ENCODE results near the gene CCDC171. TPM values are rescaled to one million over a fixed set of nuclear protein-coding genes. Genes with fewer than 3 reads are reported as not detected.

CCDC171 gene
- total RNA-seq, 1 experiment from 2014 or later: 1.6 TPM

- H3K4me1 Mint-ChIP-seq (ENCODE audit: low read depth, unreplicated experiment): no peaks in the 10 kb centered on the region
- no peaks in the 10 kb centered on the region for H3K36me3 Mint-ChIP-seq (ENCODE audit: insufficient read depth, unreplicated experiment)
- no peaks in the 10 kb centered on the region for H3K9me3 Mint-ChIP-seq (ENCODE audit: unreplicated experiment)
- H3K36me3 ChIP-seq (ENCODE audit: control insufficient read depth, insufficient read depth, low read length): no peaks in the 10 kb centered on the region
- H3K4me3 ChIP-seq (ENCODE audit: low read depth, low read length): no peak overlapping the region
- no peak for TF ChIP-seq CTCF (IDR thresholded peaks at IDR 0.05; ENCODE audit: insufficient read depth in 1 of 2, low read depth in 1 of 2, low read length in 1 of 2, severe bottlenecking in 1 of 2, unreplicated experiment in 1 of 2)
- H3K27me3 Mint-ChIP-seq (ENCODE audit: insufficient read depth, unreplicated experiment): no peaks in the 10 kb centered on the region
- intact Hi-C loops (cut with micrococcal nuclease; ENCODE audit: unreplicated experiment): no loop called here
- DNase-seq: no peak
- no peak overlapping the region for H3K27ac Mint-ChIP-seq (ENCODE audit: unreplicated experiment)
- BruUV-seq (replicated peaks): no TSS peak
- no peaks in the 10 kb centered on the region for H3K4me1 ChIP-seq
- H3K27me3 ChIP-seq (replicated peaks; ENCODE audit: control insufficient read depth, insufficient read depth, low read length): no peaks in the 10 kb centered on the region
- H3K9me3 ChIP-seq: no peaks in the 10 kb centered on the region
- no peak overlapping the region for H3K4me3 Mint-ChIP-seq (ENCODE audit: unreplicated experiment)
- ChIA-PET POLR2A (no interaction called here), CTCF (no interaction called here)
Observed at GRCh38 chr9:15843316-15843715, 290.5 kb downstream of the CCDC171 start.

GRCh38 chr9:15843931-15844330, 291.1 kb downstream of the CCDC171 start:
- POLR2A ChIA-PET: no interaction called here
- Mint-ChIP-seq H3K9me3 (ENCODE audit: unreplicated experiment) (no peaks in the 10 kb centered on the region), H3K36me3 (ENCODE audit: insufficient read depth, unreplicated experiment) (no peaks in the 10 kb centered on the region), H3K4me1 (ENCODE audit: low read depth, unreplicated experiment) (no peaks in the 10 kb centered on the region), H3K4me3 (ENCODE audit: unreplicated experiment) (no peak overlapping the region), H3K27ac (ENCODE audit: unreplicated experiment) (no peak overlapping the region), H3K27me3 (ENCODE audit: insufficient read depth, unreplicated experiment) (no peaks in the 10 kb centered on the region)
- CTCF ChIA-PET: no interaction called here
- no peaks in the 10 kb centered on the region for H3K4me1 ChIP-seq
- TF ChIP-seq CTCF (IDR thresholded peaks at IDR 0.05; ENCODE audit: insufficient read depth in 1 of 2, low read depth in 1 of 2, low read length in 1 of 2, severe bottlenecking in 1 of 2, unreplicated experiment in 1 of 2): no peak
- DNase-seq: no peak
- H3K9me3 ChIP-seq: no peaks in the 10 kb centered on the region
- BruUV-seq (replicated peaks): no TSS peak
- H3K4me3 ChIP-seq (ENCODE audit: low read depth, low read length): no peak overlapping the region
- H3K36me3 ChIP-seq (ENCODE audit: control insufficient read depth, insufficient read depth, low read length): no peaks in the 10 kb centered on the region
- intact Hi-C loops (cut with micrococcal nuclease; ENCODE audit: unreplicated experiment): no loop called here
- H3K27me3 ChIP-seq (replicated peaks; ENCODE audit: control insufficient read depth, insufficient read depth, low read length): no peaks in the 10 kb centered on the region

- intact Hi-C loops (cut with micrococcal nuclease; ENCODE audit: unreplicated experiment): no loop called here
- no peak for DNase-seq
- no peak overlapping the region for H3K4me3 ChIP-seq (ENCODE audit: low read depth, low read length)
- H3K36me3 Mint-ChIP-seq (ENCODE audit: insufficient read depth, unreplicated experiment): no peaks in the 10 kb centered on the region
- no peak for TF ChIP-seq CTCF (IDR thresholded peaks at IDR 0.05; ENCODE audit: insufficient read depth in 1 of 2, low read depth in 1 of 2, low read length in 1 of 2, severe bottlenecking in 1 of 2, unreplicated experiment in 1 of 2)
- H3K36me3 ChIP-seq (ENCODE audit: control insufficient read depth, insufficient read depth, low read length): no peaks in the 10 kb centered on the region
- no peak overlapping the region for H3K27ac Mint-ChIP-seq (ENCODE audit: unreplicated experiment)
- ChIA-PET CTCF (no interaction called here), POLR2A (no interaction called here)
- H3K9me3 Mint-ChIP-seq (ENCODE audit: unreplicated experiment): no peaks in the 10 kb centered on the region
- no peaks in the 10 kb centered on the region for H3K9me3 ChIP-seq
- H3K4me1 Mint-ChIP-seq (ENCODE audit: low read depth, unreplicated experiment): no peaks in the 10 kb centered on the region
- no peaks in the 10 kb centered on the region for H3K27me3 Mint-ChIP-seq (ENCODE audit: insufficient read depth, unreplicated experiment)
- H3K4me3 Mint-ChIP-seq (ENCODE audit: unreplicated experiment): no peak overlapping the region
- H3K4me1 ChIP-seq: no peaks in the 10 kb centered on the region
- no TSS peak for BruUV-seq (replicated peaks)
- H3K27me3 ChIP-seq (replicated peaks; ENCODE audit: control insufficient read depth, insufficient read depth, low read length): no peaks in the 10 kb centered on the region
Observed at GRCh38 chr9:15846611-15847010, 293.8 kb downstream of the CCDC171 start.
